NOMO-1 treated with DMSO at 0.1 percent for 48 hours (cell line): ENCODE measurements around the gene GPX4.

Source experiments
- DNase-seq: peaks from one replicate; lab custom pipeline; 2025; ENCODE audit not compliant: unreplicated experiment; lab: John Stamatoyannopoulos, UW

The GPX4 gene

GRCh38 chr19:1147934-1148549 lies 44.2 kb downstream of the GPX4 start:
- DNase-seq, result no peak

DNA sequence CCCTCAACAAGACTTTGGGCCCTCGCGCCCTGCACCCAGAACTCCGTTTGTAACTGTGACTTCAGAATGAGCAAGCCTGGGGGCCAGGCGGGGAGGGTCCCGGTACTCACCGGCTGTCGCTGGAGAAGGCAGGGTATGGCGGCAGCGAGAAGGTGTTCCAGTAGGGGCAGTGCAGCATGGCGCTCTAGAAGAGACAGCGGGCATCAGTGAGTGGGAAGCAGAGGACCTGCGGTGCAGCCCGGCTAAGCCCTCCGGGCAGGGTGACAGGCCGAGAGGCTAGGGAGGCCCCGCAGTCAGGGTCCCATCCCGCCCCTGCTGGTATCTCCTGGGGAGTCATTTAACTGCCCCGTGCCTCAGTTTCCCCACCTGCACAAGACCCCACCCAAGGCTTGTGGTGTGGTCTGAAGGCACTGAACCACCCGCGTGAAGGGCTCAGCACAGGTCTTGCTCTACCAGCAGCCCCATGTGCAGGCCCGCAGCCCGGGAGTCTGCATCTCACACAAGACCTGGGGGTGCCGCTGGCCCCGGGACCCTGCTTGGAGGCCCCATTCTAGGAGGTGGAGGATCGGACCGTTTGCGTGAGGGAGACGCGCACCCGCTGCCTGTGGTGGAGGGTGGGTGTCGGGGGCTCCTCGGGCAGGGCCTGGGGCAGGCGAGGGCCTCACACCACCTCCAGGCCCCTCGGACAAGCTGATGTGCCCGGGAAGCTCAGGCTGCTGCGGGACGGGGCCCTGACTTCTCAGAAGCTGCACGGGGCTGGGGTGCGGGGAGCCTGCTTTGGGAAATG lies 45.7 kb downstream of the GPX4 start:
- no peak for DNase-seq

- DNase-seq, result no peak
Measured at GRCh38 chr19:1150333-1151036, 46.7 kb downstream of the GPX4 start.

GRCh38 chr19:1151037-1151724 lies 47.4 kb downstream of the GPX4 start:
- no peak for DNase-seq

DNA sequence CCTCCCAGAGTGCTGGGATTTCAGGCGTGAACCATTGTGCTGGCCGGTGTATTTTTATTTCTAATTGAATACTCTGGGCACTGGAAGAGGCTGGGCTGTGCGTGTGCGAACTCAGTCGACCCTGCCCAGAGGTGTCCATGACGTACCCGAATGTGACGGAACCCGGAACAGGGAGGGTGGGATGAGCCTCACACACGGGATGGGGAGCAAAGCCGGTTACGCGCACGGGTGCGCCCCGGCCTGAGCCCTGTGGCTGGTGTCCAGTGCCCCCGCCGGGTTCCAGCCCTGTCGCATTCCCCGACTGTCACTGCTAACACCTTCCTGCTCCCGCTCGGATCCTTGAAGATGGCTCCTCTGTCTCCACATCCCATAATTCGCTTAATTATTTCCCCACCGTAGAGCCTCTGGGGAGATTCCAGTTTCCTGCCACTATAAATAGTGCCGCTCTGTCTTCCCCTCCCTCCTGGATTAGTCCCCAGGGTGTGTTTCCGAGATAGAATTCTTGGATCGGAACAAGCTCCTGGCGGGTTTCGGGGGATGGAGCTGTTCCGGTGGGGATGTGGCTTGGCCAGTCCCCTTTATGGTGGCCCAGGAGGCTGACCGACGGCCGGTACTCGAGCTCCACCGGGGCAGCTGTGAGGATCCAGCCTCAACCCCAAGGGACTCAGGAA lies 48.3 kb downstream of the GPX4 start:
- no peak for DNase-seq

- DNase-seq, result no peak
Measured at GRCh38 chr19:1153891-1154730, 50.3 kb downstream of the GPX4 start.

DNA sequence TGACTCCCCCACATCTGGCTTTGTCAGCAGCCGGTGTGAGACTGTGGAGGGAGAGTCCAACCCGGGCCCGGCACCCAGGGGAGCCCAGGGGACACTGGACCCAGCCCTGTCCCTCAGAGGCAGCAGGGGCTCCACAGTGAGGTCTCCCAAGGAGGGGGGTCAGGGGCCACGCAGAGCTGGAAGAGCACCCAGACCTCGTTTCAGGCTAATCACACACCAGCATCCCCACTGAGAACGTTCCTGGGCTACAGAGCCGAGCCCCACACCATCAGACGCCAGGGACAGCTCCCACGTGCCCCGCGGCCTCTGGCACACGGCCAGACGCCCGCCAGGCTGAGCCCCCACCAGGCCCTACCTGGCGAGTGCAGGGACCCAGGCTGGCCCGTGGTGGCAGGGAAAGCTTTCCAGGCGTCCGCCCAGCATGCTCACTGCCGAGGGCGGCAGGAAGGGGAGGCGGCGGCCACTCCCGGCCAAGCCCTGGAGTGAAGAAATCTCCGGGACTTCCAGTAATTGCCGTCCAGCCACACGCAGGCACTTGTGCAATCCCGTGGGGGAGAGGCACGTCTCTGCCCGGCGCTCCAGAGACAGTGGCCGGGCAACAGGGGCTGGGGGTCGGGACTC lies 51.0 kb downstream of the GPX4 start:
- DNase-seq, result peak; percentile 56

- no peak for DNase-seq
Measured at GRCh38 chr19:1155352-1156304, 51.8 kb downstream of the GPX4 start.
